Endothelial cell of umbilical vein (primary cell): ENCODE results near the gene TMEM121B.

Experiments used
- CTCF ChIP-seq, 2 donors: IDR thresholded peaks; 1 replicate in 1 of 2; 2 replicates in 1 of 2; pipeline ENCODE4 v1.5.1; 2011; ENCODE audit warnings: low read length in 2 of 2, mild to moderate bottlenecking in 2 of 2, moderate library complexity in 2 of 2, control low read depth in 1 of 2, inconsistent platforms in 1 of 2, low read depth in 1 of 2; ENCODE audit not compliant: insufficient read depth in 1 of 2; ENCODE audit errors: extremely low read depth in 1 of 2
- EZH2 ChIP-seq: IDR thresholded peaks from 2 replicates; pipeline ENCODE4 v1.6.1; 2012; ENCODE audit warnings: borderline replicate concordance, low read depth, mild to moderate bottlenecking, moderate library complexity, low read length, inconsistent platforms; ENCODE audit not compliant: severe bottlenecking
- MYC ChIP-seq: IDR thresholded peaks from one replicate; pipeline ENCODE4 v1.6.1; 2011; ENCODE audit warnings: mild to moderate bottlenecking, low read depth, low read length
- POLR2A ChIP-seq: IDR thresholded peaks from 2 replicates; pipeline ENCODE4 v1.6.1; 2012; ENCODE audit warnings: low read depth, mild to moderate bottlenecking, control low read depth, low read length
- POLR2AphosphoS5 ChIP-seq: IDR thresholded peaks from 2 replicates; pipeline ENCODE4 v1.6.1; 2012; ENCODE audit warnings: low read depth, mild to moderate bottlenecking, control low read depth, low read length, moderate library complexity; ENCODE audit not compliant: insufficient read depth

DNA sequence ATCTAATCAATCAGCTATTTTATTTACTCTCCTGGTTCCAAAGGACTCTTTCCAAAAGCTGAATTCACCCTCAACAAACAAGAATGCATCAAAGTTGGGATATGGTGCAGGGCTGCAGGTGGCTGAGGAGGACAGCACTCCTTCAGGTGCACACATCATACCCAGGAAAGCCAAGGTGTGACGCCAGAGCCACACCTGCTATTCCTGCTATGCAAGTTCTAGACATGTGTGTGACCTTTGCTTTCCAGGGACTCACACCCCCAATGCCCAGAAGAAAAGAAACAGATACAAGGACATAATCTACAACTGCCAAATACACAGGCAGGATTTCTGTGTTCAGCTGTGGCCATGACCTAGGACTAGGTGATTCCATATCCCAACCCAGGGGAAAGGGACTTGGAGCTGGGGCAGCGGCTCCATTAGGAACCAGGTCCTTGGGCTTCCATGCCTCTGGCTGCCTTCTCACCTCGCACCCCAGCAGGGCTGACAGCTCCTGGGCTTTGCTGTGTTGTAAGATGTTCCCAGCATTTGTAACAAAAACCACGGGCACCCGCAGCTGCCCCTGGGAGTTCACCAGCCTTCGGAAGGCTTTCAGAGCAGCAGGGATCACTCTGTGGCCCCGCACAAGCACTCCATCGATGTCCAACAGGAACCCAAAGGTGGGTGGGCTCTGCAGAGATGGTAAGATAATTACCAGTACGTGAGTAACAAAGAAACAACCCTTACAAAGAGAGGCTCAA lies 28.1 kb upstream of the TMEM121B start:
- TF ChIP-seq CTCF (IDR thresholded peaks at IDR 0.05; ENCODE audit: extremely low read depth in 1 of 2, insufficient read depth in 1 of 2, low read depth in 1 of 2, low read length in 2 of 2) (no peak), POLR2AphosphoS5 (no peak), POLR2A (no peak), EZH2 (no peak), MYC (no peak)
